Duodenal mucosa (tissue), 2 donors: ENCODE results near the gene TRMT44.
"Not testable (repeated sequence)": the region's sequence is repeated elsewhere in the genome, so short reads cannot be mapped to it uniquely, and the experiment has no call there.

ENCODE experiments used
- H3K27ac ChIP-seq: one replicate; pipeline ENCODE4 v1.7.0; 2013; ENCODE audit warnings: low read depth, low read length
- H3K27me3 ChIP-seq, 2 donors: one replicate each; pipeline ENCODE4 v1.7.0; 2013; ENCODE audit warnings: low read length in 2 of 2, control low read depth in 1 of 2; ENCODE audit not compliant: insufficient read depth in 2 of 2, control insufficient read depth in 1 of 2
- H3K36me3 ChIP-seq, 2 donors: one replicate each; pipeline ENCODE4 v1.7.0; 2013; ENCODE audit warnings: low read length in 2 of 2, control low read depth in 1 of 2; ENCODE audit not compliant: insufficient read depth in 2 of 2, control insufficient read depth in 1 of 2
- H3K4me1 ChIP-seq, 2 donors: one replicate each; pipeline ENCODE4 v1.7.0; 2013; ENCODE audit warnings: low read length in 2 of 2, control low read depth in 1 of 2; ENCODE audit not compliant: insufficient read depth in 2 of 2, control insufficient read depth in 1 of 2
- H3K4me3 ChIP-seq, 2 donors: one replicate each; pipeline ENCODE4 v1.7.0; 2013; ENCODE audit warnings: low read length in 2 of 2, low read depth in 1 of 2
- H3K9ac ChIP-seq, 2 donors: one replicate each; pipeline ENCODE4 v1.7.0; 2013; ENCODE audit warnings: low read length in 2 of 2, low read depth in 1 of 2
- H3K9me3 ChIP-seq, 2 donors: one replicate each; pipeline ENCODE4 v1.7.0; 2013; ENCODE audit warnings: low read length in 2 of 2, control low read depth in 1 of 2; ENCODE audit not compliant: control insufficient read depth in 1 of 2

TRMT44 gene

DNA sequence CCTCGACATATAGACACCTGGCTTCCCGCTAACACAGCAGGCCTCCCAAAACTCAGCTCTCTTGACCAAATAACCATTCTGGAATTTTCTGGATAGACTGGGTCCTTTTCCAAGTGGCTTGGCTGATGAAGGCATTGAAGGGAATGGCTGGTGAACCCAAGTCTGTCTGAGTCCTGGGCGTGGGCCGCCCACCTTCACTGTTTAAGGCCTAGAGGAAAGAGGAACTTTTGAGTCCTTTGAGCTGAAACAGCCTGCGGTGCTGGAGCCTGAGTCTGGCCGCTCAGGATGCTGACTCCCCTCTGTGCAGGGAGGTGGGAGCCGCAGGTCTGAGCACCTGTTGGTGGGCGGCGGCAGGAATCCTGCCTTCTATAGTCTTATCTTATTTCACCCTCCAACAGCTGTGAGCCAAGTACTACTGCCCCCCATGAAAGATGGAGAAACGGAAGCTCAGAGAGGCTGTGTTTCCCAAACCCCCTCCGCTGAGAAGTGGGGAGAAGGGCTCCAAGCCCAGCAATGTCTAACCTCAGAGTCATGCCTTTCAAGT is 23.4 kb upstream of the TRMT44 start:
- Histone ChIP-seq H3K36me3 (peaks cover 7 to 32% of the 10 kb centered on the region in 2 donors), H3K27me3 (no peaks in the 10 kb centered on the region), H3K9ac (no peak overlapping the region), H3K4me1 (no peaks in the 10 kb centered on the region), H3K9me3 (no peaks in the 10 kb centered on the region), H3K27ac (no peak overlapping the region), H3K4me3 (no peak overlapping the region)

DNA sequence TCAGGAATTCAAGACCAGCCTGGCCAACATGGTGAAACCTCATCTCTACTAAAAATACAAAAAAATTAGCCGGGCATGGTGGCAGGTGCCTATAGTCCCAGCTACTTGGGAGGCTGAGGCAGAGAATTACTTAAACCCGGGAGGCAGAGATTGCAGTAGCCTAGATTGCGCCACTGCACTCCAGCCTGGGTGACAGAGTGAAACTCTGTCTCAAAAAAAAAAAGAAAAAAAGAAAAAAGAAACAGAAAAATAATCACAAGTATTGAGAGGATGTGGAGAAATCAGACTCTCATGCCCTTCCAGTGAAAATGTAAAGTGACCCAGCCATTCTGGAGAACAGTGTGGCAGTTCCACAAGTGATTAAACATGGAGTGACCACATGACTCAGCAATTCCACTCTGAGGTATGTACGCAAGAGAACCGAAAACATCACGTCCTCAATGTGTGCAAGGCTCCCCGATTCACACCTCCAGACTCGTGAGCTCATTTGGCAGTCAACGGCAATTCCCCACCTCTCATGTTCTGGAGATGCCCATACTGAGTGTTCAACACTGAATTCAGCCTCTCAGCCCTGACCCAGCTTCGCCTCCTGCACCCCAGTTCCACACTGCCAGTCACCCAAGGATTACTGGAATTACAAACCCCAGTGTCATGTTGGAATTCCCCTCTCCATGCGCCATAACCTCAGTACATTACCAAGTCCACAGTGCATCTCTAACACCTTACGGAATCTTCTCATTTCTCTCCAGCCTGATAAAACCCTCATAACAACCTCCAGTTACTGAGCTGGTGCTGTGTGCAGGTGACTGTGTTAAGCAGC is 21.1 kb upstream of the TRMT44 start:
- no peak overlapping the region for H3K4me3 ChIP-seq
- H3K9me3 ChIP-seq, result no peaks in the 10 kb centered on the region
- H3K36me3 ChIP-seq, result peaks cover 7 to 17% of the 10 kb centered on the region in 2 donors
- H3K27ac ChIP-seq, result no peak overlapping the region
- H3K27me3 ChIP-seq, result no peaks in the 10 kb centered on the region
- H3K9ac ChIP-seq, result no peak overlapping the region
- H3K4me1 ChIP-seq, result no peaks in the 10 kb centered on the region

DNA sequence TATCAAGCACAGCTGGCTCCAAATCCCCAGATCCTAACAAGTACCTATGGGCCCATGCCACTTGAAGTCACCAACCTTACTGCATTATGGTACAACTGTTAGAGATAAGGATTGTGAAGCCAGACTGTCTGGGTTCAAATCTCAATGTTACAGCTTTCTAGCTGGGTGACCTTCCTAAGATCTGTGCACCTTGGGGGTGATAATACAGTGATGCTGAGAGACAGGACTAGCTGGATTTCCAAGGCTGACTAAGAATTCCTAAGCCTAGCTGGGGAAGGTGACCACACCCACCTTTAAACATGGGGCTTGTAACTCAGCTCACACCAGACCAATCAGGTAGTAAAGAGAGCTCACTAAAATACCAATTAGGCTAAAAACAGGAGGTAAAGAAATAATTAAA is 20.4 kb upstream of the TRMT44 start:
- not testable (repeated sequence) for H3K4me1 ChIP-seq, H3K27me3 ChIP-seq, H3K36me3 ChIP-seq, H3K4me3 ChIP-seq, H3K9ac ChIP-seq, H3K9me3 ChIP-seq, H3K27ac ChIP-seq

DNA sequence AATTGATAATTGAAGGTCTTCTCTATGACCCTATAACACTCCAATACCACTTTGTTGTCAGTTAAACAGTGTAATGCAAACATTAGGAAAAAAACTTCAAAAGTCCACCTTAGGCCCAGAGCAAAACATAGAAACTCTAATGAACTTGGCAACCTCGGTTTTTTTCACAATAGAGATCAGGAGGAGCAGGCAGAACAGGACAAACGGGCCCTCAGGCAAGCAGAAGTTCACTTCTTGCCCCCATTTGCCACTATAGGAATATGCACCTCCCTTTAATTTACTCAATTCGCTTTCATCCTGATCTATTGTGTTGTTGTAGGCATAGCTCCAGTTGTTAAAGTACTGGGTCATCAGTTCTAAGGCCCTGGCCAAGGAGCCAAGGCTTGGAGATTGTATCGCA is 18.2 kb upstream of the TRMT44 start:
- Histone ChIP-seq H3K9me3 (no peaks in the 10 kb centered on the region), H3K4me1 (peaks cover under 1 to 2% of the 10 kb centered on the region in 2 donors), H3K27ac (no peak overlapping the region), H3K9ac (no peak overlapping the region), H3K27me3 (no peaks in the 10 kb centered on the region), H3K36me3 (no peaks in the 10 kb centered on the region), H3K4me3 (no peak overlapping the region)

DNA sequence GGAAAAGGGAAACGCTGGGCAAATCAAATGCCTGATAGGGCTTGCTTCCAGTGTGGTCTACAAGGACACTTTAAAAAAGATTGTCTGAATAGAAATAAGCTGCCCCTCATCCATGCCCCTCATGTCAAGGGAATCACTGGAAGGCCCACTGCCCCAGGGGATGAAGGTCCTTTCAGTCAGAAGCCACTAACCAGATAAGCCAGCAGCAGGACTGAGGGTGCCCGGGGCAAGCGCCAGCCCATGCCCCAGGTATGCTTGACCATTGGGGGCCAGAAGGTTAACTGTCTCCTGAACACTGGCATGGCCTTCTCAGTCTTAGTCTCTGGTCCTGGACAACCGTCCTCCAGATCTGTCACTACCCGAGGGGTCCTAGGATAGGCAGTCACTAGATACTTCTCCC is 17.8 kb upstream of the TRMT44 start:
- no peaks in the 10 kb centered on the region for H3K27me3 ChIP-seq
- no peak overlapping the region for H3K27ac ChIP-seq
- peaks cover 3 to 7% of the 10 kb centered on the region in 2 donors for H3K4me1 ChIP-seq
- no peaks in the 10 kb centered on the region for H3K9me3 ChIP-seq
- H3K36me3 ChIP-seq, result no peaks in the 10 kb centered on the region
- no peak overlapping the region for H3K9ac ChIP-seq
- no peak overlapping the region for H3K4me3 ChIP-seq

DNA sequence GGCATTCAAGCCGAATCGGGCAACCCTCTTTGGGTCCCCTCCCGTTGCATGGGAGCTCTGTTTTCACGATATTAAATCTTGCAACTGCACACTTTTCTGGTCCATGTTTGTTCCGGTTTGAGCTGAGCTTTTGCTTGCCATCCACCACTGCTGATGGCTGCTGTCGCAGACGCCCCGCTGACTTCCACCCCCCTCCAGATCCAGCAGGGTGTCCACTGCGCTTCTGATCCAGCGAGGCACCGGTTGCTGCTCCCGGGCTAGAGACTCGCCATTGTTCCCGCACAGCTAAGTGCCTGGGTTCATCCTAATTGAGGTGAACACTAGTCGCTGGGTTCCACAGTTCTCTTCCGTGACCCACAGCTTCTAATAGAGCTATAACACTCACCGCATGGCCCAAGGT is 13.3 kb upstream of the TRMT44 start:
- H3K27ac ChIP-seq, result no peak overlapping the region
- H3K4me3 ChIP-seq, result peak overlapping the region; percentile 78 to 91
- no peaks in the 10 kb centered on the region for H3K9me3 ChIP-seq
- H3K27me3 ChIP-seq, result no peaks in the 10 kb centered on the region
- no peak overlapping the region for H3K9ac ChIP-seq
- H3K36me3 ChIP-seq, result no peaks in the 10 kb centered on the region
- H3K4me1 ChIP-seq, result peaks cover 9 to 15% of the 10 kb centered on the region in 2 donors

DNA sequence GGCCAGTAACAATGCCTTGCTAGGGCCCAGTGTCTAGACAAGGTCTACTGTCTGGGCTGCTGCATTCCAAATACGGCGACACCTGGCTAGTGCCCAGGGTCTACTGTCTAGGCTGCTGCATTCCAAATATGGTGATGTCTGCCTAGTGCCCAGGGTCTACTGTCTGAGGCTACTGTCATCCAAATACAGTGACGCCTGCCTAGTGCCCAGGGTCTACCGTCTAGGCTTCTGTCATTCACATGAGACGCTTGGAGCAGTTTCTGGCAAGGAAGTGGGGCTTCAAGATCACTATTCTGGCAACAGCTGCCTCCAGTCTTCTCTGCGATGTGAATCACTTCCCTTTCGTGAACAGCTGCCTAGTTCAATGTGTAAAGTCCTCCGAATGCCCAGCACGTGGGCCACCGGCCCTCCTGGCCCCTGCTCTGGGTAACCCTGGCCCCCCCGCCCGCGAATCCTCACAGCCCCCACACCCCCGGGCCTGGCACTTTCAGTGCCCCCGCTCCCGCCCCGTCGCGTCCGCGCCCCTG is 12.8 kb upstream of the TRMT44 start:
- Histone ChIP-seq H3K27ac (peak overlapping the region; percentile 52), H3K4me1 (peaks cover 9 to 15% of the 10 kb centered on the region in 2 donors), H3K9ac (peak overlapping the region; percentile 75 to 77), H3K9me3 (no peaks in the 10 kb centered on the region), H3K36me3 (no peaks in the 10 kb centered on the region), H3K27me3 (no peaks in the 10 kb centered on the region), H3K4me3 (peak overlapping the region; percentile 78 to 91)

DNA sequence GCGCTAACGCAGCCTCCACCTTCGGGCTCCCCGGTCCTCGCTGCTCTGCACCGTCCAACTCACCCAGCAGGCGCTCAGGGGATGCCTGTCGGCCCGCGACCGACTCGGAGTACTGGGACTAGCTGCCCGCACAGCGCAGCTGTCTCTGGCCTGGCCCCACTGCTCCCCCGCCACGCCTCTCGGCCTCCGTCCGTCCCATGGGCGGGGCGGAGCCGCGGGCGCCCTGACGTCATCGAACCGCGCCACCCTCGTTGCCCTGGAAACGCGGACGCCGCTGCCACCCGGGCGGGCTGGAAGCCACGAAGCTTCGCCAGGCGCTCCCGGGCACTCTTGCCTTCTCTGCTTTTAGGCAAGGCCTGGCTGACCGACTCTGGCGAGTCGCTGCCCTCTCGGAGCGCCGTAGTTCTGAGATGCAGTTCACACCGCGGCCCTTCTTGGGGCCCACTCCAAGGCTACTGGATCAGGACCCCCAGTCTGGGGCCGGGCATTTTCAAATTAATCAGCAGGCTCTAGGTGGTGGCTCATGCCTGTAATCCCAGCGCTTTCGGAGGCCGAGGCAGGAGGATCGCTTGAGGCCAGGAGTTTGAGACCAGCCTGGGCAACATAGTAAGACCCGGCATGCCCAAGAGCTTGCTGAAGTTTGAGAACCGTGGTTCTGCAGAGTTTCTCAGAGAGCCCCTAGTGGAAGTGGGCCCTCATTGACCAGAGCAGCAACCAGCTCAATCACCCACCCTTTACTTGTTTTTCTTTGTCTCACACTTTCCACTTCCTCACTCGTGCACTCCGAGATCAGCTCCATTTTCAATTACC is 12.1 kb upstream of the TRMT44 start:
- H3K4me1 ChIP-seq, result peaks cover 9 to 15% of the 10 kb centered on the region in 2 donors
- no peaks in the 10 kb centered on the region for H3K36me3 ChIP-seq
- peak overlapping the region; percentile 52 for H3K27ac ChIP-seq

DNA sequence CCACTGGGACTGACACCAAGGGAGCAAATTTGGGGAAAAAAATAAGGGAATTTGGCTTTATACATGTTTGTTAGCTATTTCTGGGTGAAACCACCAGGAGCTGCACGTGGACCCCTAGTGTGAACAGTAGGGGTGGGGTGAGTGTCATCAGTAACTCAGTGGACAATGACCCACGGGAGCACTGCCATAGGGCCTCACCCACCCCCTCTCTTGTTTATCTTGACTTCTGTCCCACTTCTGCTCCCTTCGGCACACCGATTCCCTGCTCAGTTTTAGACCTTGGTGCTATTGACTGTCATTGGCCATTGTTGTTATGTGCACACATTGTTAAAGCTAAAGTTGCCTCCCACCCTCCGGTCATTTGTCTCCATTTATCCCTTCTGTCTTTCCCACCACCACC is 9.0 kb upstream of the TRMT44 start:
- Histone ChIP-seq H3K27ac (no peak overlapping the region), H3K9ac (no peak overlapping the region), H3K36me3 (no peaks in the 10 kb centered on the region), H3K27me3 (no peaks in the 10 kb centered on the region), H3K4me3 (no peak overlapping the region), H3K4me1 (peaks cover 13 to 29% of the 10 kb centered on the region in 2 donors), H3K9me3 (no peaks in the 10 kb centered on the region)

More for the DNA sequence above, 12.1 kb upstream of the TRMT44 start:
- no peaks in the 10 kb centered on the region for H3K9me3 ChIP-seq
- no peaks in the 10 kb centered on the region for H3K27me3 ChIP-seq
- H3K4me3 ChIP-seq, result peak overlapping the region; percentile 78 to 91
- peak overlapping the region; percentile 75 to 77 for H3K9ac ChIP-seq

DNA sequence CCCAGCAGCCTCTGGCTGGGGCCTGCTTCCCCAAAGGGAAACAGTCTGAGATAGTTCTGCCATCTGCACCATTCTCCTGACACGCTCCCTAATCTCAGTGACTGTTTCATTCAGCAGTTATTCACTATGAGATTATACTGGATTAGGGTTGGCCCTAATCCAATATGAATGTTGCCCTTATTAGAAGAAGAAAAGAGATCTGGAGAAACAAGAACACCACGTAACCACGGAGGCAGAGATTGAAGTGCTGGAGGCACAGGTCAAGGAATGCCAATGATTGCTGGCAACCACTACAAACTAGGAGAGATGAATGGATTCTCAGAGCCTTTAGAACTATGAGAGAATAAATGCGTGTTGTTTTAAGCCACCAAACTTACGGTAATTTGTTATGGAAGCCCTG is 7.4 kb upstream of the TRMT44 start:
- peaks cover 10 to 21% of the 10 kb centered on the region in 2 donors for H3K4me1 ChIP-seq

More for the DNA sequence above, 7.4 kb upstream of the TRMT44 start:
- H3K27ac ChIP-seq, result no peak overlapping the region
- no peak overlapping the region for H3K9ac ChIP-seq
- no peaks in the 10 kb centered on the region for H3K27me3 ChIP-seq
- H3K9me3 ChIP-seq, result no peaks in the 10 kb centered on the region
- no peaks in the 10 kb centered on the region for H3K36me3 ChIP-seq
- no peak overlapping the region for H3K4me3 ChIP-seq
